Mesodermal cell (in vitro differentiated cells): Measurements from ENCODE around the gene ANTXRL.
"Not testable (repeated sequence)": the region's sequence is repeated elsewhere in the genome, so short reads cannot be mapped to it uniquely, and the experiment has no call there.

Experiments
- H3K27ac ChIP-seq: 2 replicates; pipeline ENCODE4 v1.7.0; 2013; ENCODE audit warnings: mild to moderate bottlenecking, low read depth, low read length, moderate library complexity; ENCODE audit not compliant: severe bottlenecking
- H3K36me3 ChIP-seq: 2 replicates; pipeline ENCODE4 v1.7.1; 2013; ENCODE audit warnings: mild to moderate bottlenecking, low read length, moderate library complexity; ENCODE audit not compliant: control insufficient read depth, insufficient read depth
- H3K4me1 ChIP-seq: one replicate; pipeline ENCODE4 v1.7.1; 2013; ENCODE audit warnings: mild to moderate bottlenecking, low read length; ENCODE audit not compliant: insufficient read depth, control insufficient read depth, poor library complexity, severe bottlenecking
- H3K4me3 ChIP-seq: 2 replicates; pipeline ENCODE4 v1.7.0; 2013; ENCODE audit warnings: low read length, control low read depth, mild to moderate bottlenecking; ENCODE audit not compliant: insufficient read depth, poor library complexity, severe bottlenecking; ENCODE audit errors: extremely low read depth
- H3K9me3 ChIP-seq: 2 replicates; pipeline ENCODE4 v1.7.1; 2013; ENCODE audit warnings: mild to moderate bottlenecking, low read length, moderate library complexity; ENCODE audit not compliant: control insufficient read depth
- WGBS, 2 experiments: methylation state at CpG; one replicate each; pipeline ENCODE4 v1.1.5; 2013; ENCODE audit warnings: missing lambda C conversion rate in 2 of 2; ENCODE audit not compliant: insufficient coverage in 2 of 2; 5-methylcytosine and 5-hydroxymethylcytosine counted together

Gene ANTXRL

GRCh38 chr10:46255801-46256747, 30.7 kb upstream of the ANTXRL start:
- 60 to 62% methylated on average over 11 to 12 of the region's 15 CpGs for WGBS, 2 experiments

GRCh38 chr10:46257099-46257498, 29.7 kb upstream of the ANTXRL start:
- H3K9me3 ChIP-seq, result no peaks in the 10 kb centered on the region
- no peaks in the 10 kb centered on the region for H3K4me1 ChIP-seq
- no peak overlapping the region for H3K4me3 ChIP-seq
- no peaks in the 10 kb centered on the region for H3K36me3 ChIP-seq
- WGBS, 2 experiments, result 92 to 96% methylated on average over 1 to 2 of the region's 4 CpGs
- H3K27ac ChIP-seq, result no peak overlapping the region

More at GRCh38 chr10:46255801-46256747, 30.7 kb upstream of the ANTXRL start:
- Histone ChIP-seq H3K9me3 (no peaks in the 10 kb centered on the region), H3K27ac (no peak overlapping the region), H3K36me3 (no peaks in the 10 kb centered on the region), H3K4me1 (no peaks in the 10 kb centered on the region), H3K4me3 (no peak overlapping the region)

DNA sequence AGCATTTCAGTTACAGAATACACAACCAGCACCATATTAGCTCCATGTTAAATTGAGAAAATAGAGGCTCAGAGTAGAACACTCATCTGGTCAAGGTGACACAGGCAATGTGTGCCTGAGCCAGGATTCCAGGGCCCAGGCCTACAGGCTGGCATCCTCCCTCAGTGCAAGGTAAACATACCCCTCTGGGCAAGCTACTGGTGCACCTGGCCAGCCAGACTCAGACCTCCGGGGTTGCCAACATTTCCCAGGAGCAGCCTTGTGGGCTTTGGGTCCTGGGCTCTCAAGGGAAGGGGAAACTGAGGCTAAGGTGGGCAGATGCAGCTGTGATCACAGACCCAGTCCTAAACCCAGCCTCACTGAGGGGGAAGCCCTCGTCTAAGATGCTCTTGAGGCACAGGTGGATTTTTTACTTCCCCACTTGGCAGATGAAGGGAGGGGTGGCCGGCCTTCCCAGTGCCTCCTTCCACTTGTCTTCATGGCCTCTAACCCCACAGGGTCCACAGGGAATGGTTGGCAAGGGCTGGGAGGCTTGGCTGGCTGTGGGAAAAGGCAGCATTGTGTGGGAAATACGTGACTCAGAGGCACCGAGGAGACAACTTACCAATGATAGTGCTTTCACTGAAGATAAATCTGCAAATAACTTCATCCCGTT, 23.8 kb upstream of the ANTXRL start:
- 95 to 100% methylated on average over 2 to 4 of the region's 6 CpGs for WGBS, 2 experiments
- not testable (repeated sequence) for H3K36me3 ChIP-seq, H3K9me3 ChIP-seq, H3K4me1 ChIP-seq, H3K4me3 ChIP-seq, H3K27ac ChIP-seq

- Histone ChIP-seq H3K36me3 (no peaks in the 10 kb centered on the region), H3K9me3 (no peaks in the 10 kb centered on the region), H3K4me1 (no peaks in the 10 kb centered on the region), H3K27ac (no peak overlapping the region), H3K4me3 (no peak overlapping the region)
- WGBS, 2 experiments, result 89% methylated on average over 6 of the region's 6 CpGs
Observed at GRCh38 chr10:46263831-46264268, 22.9 kb upstream of the ANTXRL start.

GRCh38 chr10:46264336-46264735, 22.5 kb upstream of the ANTXRL start:
- 80 to 93% methylated on average over 4 to 5 of the region's 5 CpGs for WGBS, 2 experiments
- H3K4me1 ChIP-seq, result peaks cover 2% of the 10 kb centered on the region
- no peaks in the 10 kb centered on the region for H3K9me3 ChIP-seq
- no peak overlapping the region for H3K4me3 ChIP-seq
- H3K36me3 ChIP-seq, result no peaks in the 10 kb centered on the region
- no peak overlapping the region for H3K27ac ChIP-seq

- Histone ChIP-seq H3K4me1 (peaks cover 7% of the 10 kb centered on the region), H3K27ac (no peak overlapping the region), H3K4me3 (no peak overlapping the region), H3K9me3 (no peaks in the 10 kb centered on the region), H3K36me3 (no peaks in the 10 kb centered on the region)
- WGBS, 2 experiments, result 94 to 95% methylated on average over 3 to 7 of the region's 8 CpGs
Observed at GRCh38 chr10:46264737-46265368, 21.9 kb upstream of the ANTXRL start.

DNA sequence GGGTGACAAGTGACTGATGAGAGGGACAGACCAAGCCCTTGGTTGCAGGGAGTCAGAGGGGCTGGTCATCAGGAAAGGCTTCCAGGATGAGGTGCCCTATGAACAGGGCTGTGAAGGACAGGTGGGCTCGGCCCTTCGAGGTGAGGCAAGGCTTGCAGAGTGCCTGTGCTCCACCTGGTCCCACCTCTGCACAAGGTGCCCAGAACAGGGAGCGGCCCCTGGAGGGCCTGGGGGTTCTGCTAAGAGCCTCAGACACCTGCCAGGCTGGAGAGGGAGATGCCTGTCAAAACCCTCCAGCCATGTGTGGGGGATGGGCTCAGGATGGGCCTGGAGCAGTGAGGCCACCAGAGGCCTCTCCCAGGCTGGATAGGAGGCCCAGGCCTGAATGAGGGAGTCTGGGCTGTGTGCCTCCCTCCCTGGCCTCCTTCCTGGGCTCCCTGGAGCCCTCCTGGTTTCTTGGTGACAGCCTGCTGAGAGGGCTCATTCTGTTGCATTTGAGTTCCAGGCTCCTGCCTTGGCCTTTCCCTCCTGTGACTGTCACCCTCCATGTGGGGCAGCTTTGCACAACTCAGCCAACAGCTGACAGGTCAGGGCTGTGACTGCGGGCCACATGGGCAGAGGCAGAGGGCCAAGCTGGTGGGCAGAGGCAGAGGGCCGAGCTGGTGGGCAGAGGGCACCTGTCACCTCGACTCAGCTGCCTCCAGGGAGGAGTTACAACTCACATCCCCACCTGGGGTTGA, 21.1 kb upstream of the ANTXRL start:
- WGBS, 2 experiments, result 84 to 94% methylated on average over 6 of the region's 6 CpGs
- not testable (repeated sequence) for H3K4me1 ChIP-seq, H3K27ac ChIP-seq, H3K4me3 ChIP-seq, H3K9me3 ChIP-seq, H3K36me3 ChIP-seq

GRCh38 chr10:46266306-46266985, 20.4 kb upstream of the ANTXRL start:
- no peak overlapping the region for H3K4me3 ChIP-seq

DNA sequence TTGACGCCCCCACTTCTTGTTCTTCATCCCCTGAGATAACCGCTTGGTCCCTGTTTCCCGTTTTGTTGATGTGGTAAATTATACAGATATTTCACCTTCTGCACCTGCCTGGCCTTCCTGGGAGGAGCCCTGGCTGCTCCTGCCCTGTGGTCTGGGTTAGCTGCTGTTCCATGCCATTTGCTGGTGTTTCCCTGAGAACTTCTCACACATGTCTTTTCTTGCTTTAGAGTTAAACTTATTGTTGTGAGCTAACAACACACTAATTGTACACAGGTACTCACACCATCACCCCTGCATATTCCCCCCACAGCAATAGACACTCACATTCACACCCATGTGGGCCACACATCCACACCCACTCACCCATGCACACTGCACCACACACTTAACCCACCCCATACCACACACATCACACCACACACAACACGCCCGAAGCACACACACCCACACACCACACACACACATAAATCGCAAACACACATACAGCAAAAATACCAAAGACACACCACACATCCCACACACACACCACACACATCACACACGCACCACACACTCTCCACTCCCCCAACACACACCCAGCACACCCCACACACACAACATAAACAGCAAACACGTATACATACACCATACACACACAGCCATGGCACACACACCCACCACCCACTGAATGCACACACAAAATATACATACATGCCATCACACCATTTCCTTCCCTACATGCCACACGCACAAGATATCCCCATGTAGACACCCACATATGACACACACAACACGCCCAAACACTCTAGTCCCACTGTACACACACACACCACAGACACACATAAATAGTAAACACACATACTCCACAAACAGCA, 19.4 kb upstream of the ANTXRL start:
- Histone ChIP-seq H3K4me3 (no peak overlapping the region), H3K36me3 (no peaks in the 10 kb centered on the region), H3K9me3 (no peaks in the 10 kb centered on the region), H3K4me1 (peaks cover 12% of the 10 kb centered on the region), H3K27ac (no peak overlapping the region)
- 81 to 84% methylated on average over 5 to 7 of the region's 10 CpGs for WGBS, 2 experiments

More at GRCh38 chr10:46266306-46266985, 20.4 kb upstream of the ANTXRL start:
- Histone ChIP-seq H3K9me3 (no peaks in the 10 kb centered on the region), H3K4me1 (peaks cover 7% of the 10 kb centered on the region), H3K27ac (no peak overlapping the region), H3K36me3 (no peaks in the 10 kb centered on the region)
- 85 to 90% methylated on average over 19 to 20 of the region's 21 CpGs for WGBS, 2 experiments
